ENCODE measurements around the gene FBN1.

DNA sequence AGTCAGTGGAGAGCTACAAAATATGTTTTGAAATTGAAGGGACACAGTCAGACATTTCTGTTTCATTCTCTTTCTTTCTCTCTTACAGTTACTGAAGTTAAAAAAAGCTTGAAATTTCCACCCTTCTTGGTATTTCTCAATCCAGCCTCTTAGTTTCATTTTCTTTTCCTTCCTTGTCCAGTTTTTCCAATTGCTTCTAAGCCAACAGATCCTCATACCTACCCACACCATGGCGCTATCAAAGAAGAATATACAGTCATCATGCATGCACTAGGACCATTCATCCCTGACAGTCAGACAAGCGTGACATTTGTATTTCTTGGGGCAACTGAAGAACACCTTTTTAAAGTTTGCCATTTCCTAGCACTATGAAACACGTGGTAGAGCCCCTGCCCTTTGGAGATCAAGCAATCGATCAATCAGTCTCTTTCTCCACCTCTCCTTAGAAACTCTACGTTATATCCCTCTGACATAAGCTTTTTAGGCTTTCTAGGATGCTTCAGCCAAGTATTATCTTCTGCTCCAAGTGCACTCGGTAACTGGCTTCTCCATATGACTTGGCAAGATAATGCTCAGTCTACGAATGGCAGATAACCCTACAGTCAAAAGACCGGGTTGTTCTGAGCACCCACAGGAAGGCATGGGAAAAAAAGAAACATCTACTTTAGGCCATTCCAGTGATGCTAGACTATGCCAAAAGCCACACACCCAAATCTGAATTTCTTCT, 65.4 kb downstream of the FBN1 start:
- TF ChIP-seq, protein P1, sequence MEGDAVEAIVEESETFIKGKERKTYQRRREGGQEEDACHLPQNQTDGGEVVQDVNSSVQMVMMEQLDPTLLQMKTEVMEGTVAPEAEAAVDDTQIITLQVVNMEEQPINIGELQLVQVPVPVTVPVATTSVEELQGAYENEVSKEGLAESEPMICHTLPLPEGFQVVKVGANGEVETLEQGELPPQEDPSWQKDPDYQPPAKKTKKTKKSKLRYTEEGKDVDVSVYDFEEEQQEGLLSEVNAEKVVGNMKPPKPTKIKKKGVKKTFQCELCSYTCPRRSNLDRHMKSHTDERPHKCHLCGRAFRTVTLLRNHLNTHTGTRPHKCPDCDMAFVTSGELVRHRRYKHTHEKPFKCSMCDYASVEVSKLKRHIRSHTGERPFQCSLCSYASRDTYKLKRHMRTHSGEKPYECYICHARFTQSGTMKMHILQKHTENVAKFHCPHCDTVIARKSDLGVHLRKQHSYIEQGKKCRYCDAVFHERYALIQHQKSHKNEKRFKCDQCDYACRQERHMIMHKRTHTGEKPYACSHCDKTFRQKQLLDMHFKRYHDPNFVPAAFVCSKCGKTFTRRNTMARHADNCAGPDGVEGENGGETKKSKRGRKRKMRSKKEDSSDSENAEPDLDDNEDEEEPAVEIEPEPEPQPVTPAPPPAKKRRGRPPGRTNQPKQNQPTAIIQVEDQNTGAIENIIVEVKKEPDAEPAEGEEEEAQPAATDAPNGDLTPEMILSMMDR (IDR thresholded peaks at IDR 0.05), result no peak
- TF ChIP-seq POLR2A (IDR thresholded peaks at IDR 0.05), result no peak
- no peak for TF ChIP-seq POLR2AphosphoS5 (IDR thresholded peaks at IDR 0.05)

All from sigmoid colon (tissue), 4 donors.